ENCODE measurements around the gene PLPP7.

- TF ChIP-seq GATA2 (IDR thresholded peaks at IDR 0.05; ENCODE audit: low read depth, low read length) = no peak
- no peak for TF ChIP-seq GATA3 (IDR thresholded peaks at IDR 0.05; ENCODE audit: low read depth, low read length)
Measured at GRCh38 chr9:131324736-131325679, 35.5 kb downstream of the PLPP7 start.
